ENCODE results near the gene PELI2.

DNA sequence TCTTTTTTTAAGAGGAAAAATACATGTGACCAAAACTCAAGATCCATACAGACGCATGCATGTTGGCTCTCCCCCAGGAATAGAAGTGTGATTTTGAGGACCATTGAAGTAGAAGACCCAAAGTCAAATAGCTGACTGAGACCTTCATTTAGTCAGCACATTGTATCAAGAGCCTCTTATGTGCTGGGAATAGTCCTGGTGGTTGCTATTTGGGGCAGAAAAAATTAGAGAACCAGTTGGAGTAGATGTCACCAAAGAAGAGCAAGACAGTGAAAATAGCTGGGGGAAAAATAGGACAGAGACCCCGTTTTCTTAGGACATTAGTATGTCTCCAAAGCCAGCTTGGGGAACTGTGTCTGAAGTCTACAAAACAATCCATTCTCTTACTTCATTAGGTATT, 93.6 kb downstream of the PELI2 start:
- TF ChIP-seq POLR2A (IDR thresholded peaks at IDR 0.05; ENCODE audit: low read length) = no peak
- TF ChIP-seq GATA1 (IDR thresholded peaks at IDR 0.05; ENCODE audit: low read depth, low read length) = no peak
